H9 (cell line): ENCODE measurements around the gene ARID3A. TPM values are rescaled to one million over a fixed set of nuclear protein-coding genes. Genes with fewer than 3 reads are reported as not detected.

Source experiments
- DNase-seq: peaks from one replicate; pipeline ENCODE4 v3.0.0-alpha.2; 2017
- H2AFZ ChIP-seq: one replicate; pipeline ENCODE4 v1.6.1; 2013; ENCODE audit warnings: mild to moderate bottlenecking, low read length, control low read depth, moderate library complexity
- H2AK5ac ChIP-seq: 2 replicates; pipeline ENCODE4 v1.6.1; 2013; ENCODE audit warnings: low read length, control low read depth, mixed read lengths; ENCODE audit not compliant: insufficient read length
- H2BK120ac ChIP-seq: one replicate; pipeline ENCODE4 v1.6.1; 2013; ENCODE audit warnings: low read depth, mild to moderate bottlenecking, low read length, control low read depth, inconsistent platforms; ENCODE audit not compliant: poor library complexity, severe bottlenecking
- H2BK12ac ChIP-seq: 2 replicates; pipeline ENCODE4 v1.6.1; 2013; ENCODE audit warnings: low read length, control low read depth, mixed read lengths, low read depth; ENCODE audit not compliant: insufficient read length
- H2BK15ac ChIP-seq: 2 replicates; pipeline ENCODE4 v1.6.1; 2013; ENCODE audit warnings: low read depth, low read length, control low read depth
- H2BK20ac ChIP-seq: one replicate; pipeline ENCODE4 v1.6.1; 2013; ENCODE audit warnings: low read depth, mild to moderate bottlenecking, low read length, control low read depth, inconsistent platforms; ENCODE audit not compliant: poor library complexity, severe bottlenecking
- H2BK5ac ChIP-seq: 2 replicates; pipeline ENCODE4 v1.6.1; 2013; ENCODE audit warnings: low read length, control low read depth, mixed read lengths; ENCODE audit not compliant: insufficient read length
- H3K14ac ChIP-seq: 2 replicates; pipeline ENCODE4 v1.6.1; 2013; ENCODE audit warnings: low read length, control low read depth; ENCODE audit not compliant: insufficient read depth
- H3K18ac ChIP-seq: 2 replicates; pipeline ENCODE4 v1.6.1; 2013; ENCODE audit warnings: low read depth, mild to moderate bottlenecking, mixed read lengths, low read length, control low read depth; ENCODE audit not compliant: insufficient read length
- H3K23ac ChIP-seq: 2 replicates; pipeline ENCODE4 v1.6.1; 2013; ENCODE audit warnings: low read length, control low read depth, mixed read lengths, low read depth; ENCODE audit not compliant: insufficient read length
- H3K23me2 ChIP-seq: 2 replicates; pipeline ENCODE4 v1.6.1; 2013; ENCODE audit warnings: low read depth, mild to moderate bottlenecking, mixed read lengths, low read length, control low read depth; ENCODE audit not compliant: insufficient read length, poor library complexity, severe bottlenecking
- H3K27ac ChIP-seq: 2 replicates; pipeline ENCODE4 v1.5.1; 2013; ENCODE audit warnings: low read length, control low read depth, mixed read lengths, low read depth; ENCODE audit not compliant: insufficient read length
- H3K27me3 ChIP-seq: 2 replicates; pipeline ENCODE4 v1.6.1; 2013; ENCODE audit warnings: low read length, control low read depth, inconsistent platforms; ENCODE audit not compliant: insufficient read depth
- H3K4ac ChIP-seq: 2 replicates; pipeline ENCODE4 v1.6.1; 2013; ENCODE audit warnings: low read depth, mild to moderate bottlenecking, control low read depth, inconsistent platforms, low read length, moderate library complexity
- H3K4me1 ChIP-seq: 2 replicates; pipeline ENCODE4 v1.6.1; 2013; ENCODE audit warnings: low read length, control low read depth, inconsistent platforms; ENCODE audit not compliant: insufficient read depth
- H3K4me2 ChIP-seq: 2 replicates; pipeline ENCODE4 v1.6.1; 2013; ENCODE audit warnings: low read length, control low read depth, mixed read lengths; ENCODE audit not compliant: insufficient read length, insufficient read depth
- H3K56ac ChIP-seq: 2 replicates; pipeline ENCODE4 v1.6.1; 2013; ENCODE audit warnings: low read depth, mild to moderate bottlenecking, mixed read lengths, low read length, control low read depth; ENCODE audit not compliant: insufficient read length
- H3K79me1 ChIP-seq: 2 replicates; pipeline ENCODE4 v1.6.1; 2013; ENCODE audit warnings: low read depth, mild to moderate bottlenecking, moderate library complexity, low read length, control low read depth, inconsistent platforms; ENCODE audit not compliant: insufficient read depth, poor library complexity, severe bottlenecking
- H3K79me2 ChIP-seq: 2 replicates; pipeline ENCODE4 v1.6.1; 2013; ENCODE audit warnings: low read length, control low read depth, inconsistent platforms; ENCODE audit not compliant: insufficient read depth
- H3K9ac ChIP-seq: 2 replicates; pipeline ENCODE4 v1.6.1; 2013; ENCODE audit warnings: low read length, control low read depth, mixed read lengths; ENCODE audit not compliant: insufficient read length; ENCODE audit errors: extremely low read depth
- H3K9me3 ChIP-seq: one replicate; pipeline ENCODE4 v1.6.1; 2013; ENCODE audit warnings: low read depth, low read length, inconsistent platforms; ENCODE audit not compliant: control insufficient read depth
- H3T11ph ChIP-seq: one replicate; pipeline ENCODE4 v1.6.1; 2013; ENCODE audit warnings: mild to moderate bottlenecking, low read length, control low read depth, inconsistent platforms
- H4K20me1 ChIP-seq: one replicate; pipeline ENCODE4 v1.6.1; 2013; ENCODE audit not compliant: control insufficient read depth, insufficient read length, insufficient read depth
- H4K5ac ChIP-seq: 2 replicates; pipeline ENCODE4 v1.6.1; 2013; ENCODE audit warnings: low read depth, mild to moderate bottlenecking, mixed read lengths, low read length, control low read depth; ENCODE audit not compliant: insufficient read length
- H4K8ac ChIP-seq: replicated peaks from 2 replicates; pipeline ENCODE4 v1.6.1; 2013; ENCODE audit warnings: low read length, control low read depth, mixed read lengths, low read depth; ENCODE audit not compliant: insufficient read length
- H4K91ac ChIP-seq: 2 replicates; pipeline ENCODE4 v1.6.1; 2013; ENCODE audit warnings: low read depth, mild to moderate bottlenecking, moderate library complexity, mixed read lengths, low read length, control low read depth; ENCODE audit not compliant: insufficient read length
- H3K27ac Mint-ChIP-seq, 3 experiments: 2 replicates in 2 of 3; 3 replicates in 1 of 3; pipeline ENCODE4 v1.8.0; 2020 to 2021; ENCODE audit warnings: mixed read lengths in 3 of 3, mild to moderate bottlenecking in 1 of 3, moderate library complexity in 1 of 3
- H3K27me3 Mint-ChIP-seq: 2 replicates; pipeline ENCODE4 v1.8.0; 2021; ENCODE audit warnings: low read depth, mild to moderate bottlenecking, moderate library complexity, mixed read lengths
- H3K36me3 Mint-ChIP-seq, 3 experiments: 2 replicates in 2 of 3; 3 replicates in 1 of 3; pipeline ENCODE4 v1.8.0; 2020 to 2021; ENCODE audit warnings: low read depth in 3 of 3, mixed read lengths in 3 of 3; ENCODE audit not compliant: insufficient read depth in 1 of 3
- H3K4me1 Mint-ChIP-seq, 2 experiments: 2 replicates each; pipeline ENCODE4 v1.8.0; 2020; ENCODE audit warnings: mixed read lengths in 2 of 2
- H3K4me3 Mint-ChIP-seq, 2 experiments: 2 replicates in 1 of 2; 3 replicates in 1 of 2; pipeline ENCODE4 v1.8.0; 2020 to 2021; ENCODE audit warnings: mild to moderate bottlenecking in 2 of 2, mixed read lengths in 2 of 2, moderate library complexity in 1 of 2
- H3K9me3 Mint-ChIP-seq, 2 experiments: 2 replicates in 1 of 2; 3 replicates in 1 of 2; pipeline ENCODE4 v1.8.0; 2020; ENCODE audit warnings: mild to moderate bottlenecking in 2 of 2, mixed read lengths in 2 of 2, moderate library complexity in 1 of 2
- WGBS: extraction: QIAGEN DNeasy Blood & Tissue Kit; methylation state at CpG from one replicate; pipeline ENCODE4 v1.1.7; 2013; ENCODE audit warnings: missing lambda C conversion rate, low lambda C conversion rate, mixed read lengths; ENCODE audit not compliant: insufficient read length; ENCODE audit errors: extremely low coverage; 5-methylcytosine and 5-hydroxymethylcytosine counted together
- total RNA-seq: library from RNA; stranded (reverse); gene quantifications from 2 replicates; pipeline ENCODE4 v1.2.1, GENCODE V29; 2021
- TF ChIP-seq, protein P1 (sequence below): fragments of 200-600 bp; sonication (generic); conservative IDR thresholded peaks from 3 replicates; pipeline ENCODE4 v1.8.0; 2021; ENCODE audit warnings: antibody characterized with exemption, mild to moderate bottlenecking

Gene ARID3A
- total RNA-seq, 1 experiment from 2014 or later = 98.3 TPM

DNA sequence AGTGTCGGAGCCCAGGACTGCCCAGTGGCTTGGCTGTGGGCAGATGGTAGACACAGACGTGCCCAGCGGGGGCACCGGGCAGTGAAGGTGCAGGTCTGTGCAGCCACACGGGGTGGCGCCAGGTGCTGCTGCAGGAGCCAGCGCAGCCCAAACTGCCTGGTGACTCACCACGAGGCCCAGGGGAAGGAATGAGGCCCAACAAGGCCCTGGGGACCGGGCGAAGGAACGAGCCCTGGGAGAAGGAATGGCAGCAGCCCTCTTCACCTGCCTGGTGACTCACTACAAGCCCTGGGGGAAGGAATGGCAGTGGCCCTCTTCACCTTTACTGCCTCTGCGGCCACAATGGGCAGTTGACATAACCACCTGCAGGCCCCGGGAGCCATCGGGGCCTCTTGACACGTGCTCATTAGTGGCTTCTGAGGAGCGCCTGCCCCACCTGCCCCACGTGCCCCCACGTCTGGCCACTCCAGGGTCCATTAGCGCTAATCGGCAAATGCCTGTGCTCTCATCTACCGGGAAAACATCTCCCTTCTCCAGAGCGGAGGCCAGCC, 42.1 kb upstream of the ARID3A start:
- Mint-ChIP-seq H3K27ac (no peak overlapping the region), H3K4me1 (no peaks in the 10 kb centered on the region), H3K9me3 (no peaks in the 10 kb centered on the region), H3K4me3 (no peak overlapping the region; a peak in 1 of 5 replicates), H3K36me3 (peaks cover 23 to 57% (median 45%) of the 10 kb centered on the region in 3 experiments), H3K27me3 (no peaks in the 10 kb centered on the region)
- Histone ChIP-seq H3K9me3 (no peaks in the 10 kb centered on the region), H3K23me2 (peaks cover 3% of the 10 kb centered on the region), H3K4me1 (no peaks in the 10 kb centered on the region), H3K14ac (no peak overlapping the region), H2AK5ac (no peak overlapping the region), H2BK20ac (no peak overlapping the region), H2BK12ac (no peak overlapping the region), H2BK120ac (no peak overlapping the region), H3K18ac (no peak overlapping the region), H3K23ac (no peak overlapping the region), H4K5ac (no peak overlapping the region), H3T11ph (no peak overlapping the region), H2BK5ac (no peak overlapping the region), H2BK15ac (no peak overlapping the region), H3K27ac (no peak overlapping the region), H4K20me1 (no peaks in the 10 kb centered on the region), H2AFZ (no peak overlapping the region), H3K79me1 (no peaks in the 10 kb centered on the region), H3K27me3 (no peaks in the 10 kb centered on the region), H4K91ac (no peak overlapping the region), H3K9ac (no peak overlapping the region), H3K56ac (no peak overlapping the region), H3K4me2 (no peak overlapping the region), H3K4ac (no peak overlapping the region), H4K8ac (no peak overlapping the region), H3K79me2 (no peaks in the 10 kb centered on the region)
- DNase-seq = peak; percentile 66
- no CpG with 5 or more reads among the region's 22 CpGs for WGBS
- TF ChIP-seq, protein P1, sequence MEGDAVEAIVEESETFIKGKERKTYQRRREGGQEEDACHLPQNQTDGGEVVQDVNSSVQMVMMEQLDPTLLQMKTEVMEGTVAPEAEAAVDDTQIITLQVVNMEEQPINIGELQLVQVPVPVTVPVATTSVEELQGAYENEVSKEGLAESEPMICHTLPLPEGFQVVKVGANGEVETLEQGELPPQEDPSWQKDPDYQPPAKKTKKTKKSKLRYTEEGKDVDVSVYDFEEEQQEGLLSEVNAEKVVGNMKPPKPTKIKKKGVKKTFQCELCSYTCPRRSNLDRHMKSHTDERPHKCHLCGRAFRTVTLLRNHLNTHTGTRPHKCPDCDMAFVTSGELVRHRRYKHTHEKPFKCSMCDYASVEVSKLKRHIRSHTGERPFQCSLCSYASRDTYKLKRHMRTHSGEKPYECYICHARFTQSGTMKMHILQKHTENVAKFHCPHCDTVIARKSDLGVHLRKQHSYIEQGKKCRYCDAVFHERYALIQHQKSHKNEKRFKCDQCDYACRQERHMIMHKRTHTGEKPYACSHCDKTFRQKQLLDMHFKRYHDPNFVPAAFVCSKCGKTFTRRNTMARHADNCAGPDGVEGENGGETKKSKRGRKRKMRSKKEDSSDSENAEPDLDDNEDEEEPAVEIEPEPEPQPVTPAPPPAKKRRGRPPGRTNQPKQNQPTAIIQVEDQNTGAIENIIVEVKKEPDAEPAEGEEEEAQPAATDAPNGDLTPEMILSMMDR = no peak; the same call in 2 of the 3 replicates
